ENCODE results near the gene TMEM120A. TPM values are rescaled to one million over a fixed set of nuclear protein-coding genes. Genes with fewer than 3 reads are reported as not detected.
"Not testable (repeated sequence)": the region's sequence is repeated elsewhere in the genome, so short reads cannot be mapped to it uniquely, and the experiment has no call there.

The TMEM120A gene
- total RNA-seq (2022) (19.3 and 30.8 TPM in 2 replicates), Bru-seq, nascent RNA (percentile 39 among the genes with signal in this experiment), BruChase-seq, experiment 1, labeled RNA remaining after a 6-hour chase (percentile 58 among the genes with signal in this experiment), BruChase-seq, experiment 2, labeled RNA remaining after a 2-hour chase (percentile 59 among the genes with signal in this experiment)
- long read RNA-seq, transcript TMEM120A-203 (12 exons, 1,161 nt): minor isoform, 6 of 53 reads
- long read RNA-seq, transcript TMEM120A-214 (12 exons, 1,456 nt): major isoform, 30 of 53 reads
- long read RNA-seq, partial matches to known transcripts: 1 of 53 reads
- long read RNA-seq, other reads (novel, unspliced or antisense): 15 of 53 reads

DNA sequence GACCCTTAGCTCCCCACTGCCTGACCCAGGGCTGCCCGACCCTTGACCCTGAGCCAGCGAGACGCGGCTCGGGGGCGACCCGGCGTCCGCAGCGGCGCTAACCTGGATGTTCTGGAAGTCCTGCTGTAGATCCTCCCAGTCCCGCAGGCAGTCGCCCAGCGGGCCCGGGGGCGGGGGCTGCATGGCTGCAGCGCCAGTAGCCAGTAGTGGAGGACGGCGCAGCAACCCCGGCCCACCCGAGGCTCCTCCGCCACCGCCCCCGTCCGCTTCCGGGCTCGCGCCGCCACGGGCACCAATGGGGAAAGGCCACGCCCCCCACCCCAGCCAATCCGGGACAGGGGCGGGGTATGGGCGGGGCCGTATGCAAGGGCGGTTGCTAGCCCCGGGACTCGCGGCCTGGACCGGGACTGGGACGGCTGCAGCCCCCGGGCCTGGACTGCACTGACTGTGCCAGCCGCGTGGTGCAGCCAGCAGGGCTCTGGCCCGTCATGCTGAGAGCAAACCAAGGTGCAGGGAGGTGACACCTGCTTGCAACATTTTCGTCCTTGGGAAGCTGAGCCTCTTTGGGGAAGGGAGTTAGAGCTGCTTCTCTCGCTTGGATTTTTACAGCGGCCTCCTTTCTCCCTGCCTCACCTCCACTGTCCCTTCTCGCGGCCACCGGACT lies at the start of gene TMEM120A:
TMEM120A (minus strand) TSS at position 208 of the 664 bp plus-strand sequence; CDS start at position 183, 25 bp downstream.
- peak; percentile 93 for DNase-seq
- H3K27ac Mint-ChIP-seq (ENCODE audit: unreplicated experiment): no peak within 1 kb of the TSS
- H3K4me3 Mint-ChIP-seq (ENCODE audit: low read depth, unreplicated experiment): peak within 1 kb of the TSS; percentile 74
- H3K36me3 Mint-ChIP-seq (ENCODE audit: insufficient read depth, unreplicated experiment): peaks cover 59% of the 10 kb centered on the region
- CTCF ChIA-PET: no interaction called here
- no peaks in the 10 kb centered on the region for H3K4me1 Mint-ChIP-seq (ENCODE audit: low read depth, unreplicated experiment)
- no TSS peak for BruUV-seq (replicated peaks)
- intact Hi-C loops (cut with micrococcal nuclease; ENCODE audit: unreplicated experiment): no loop called here
- TF ChIP-seq, protein P1, sequence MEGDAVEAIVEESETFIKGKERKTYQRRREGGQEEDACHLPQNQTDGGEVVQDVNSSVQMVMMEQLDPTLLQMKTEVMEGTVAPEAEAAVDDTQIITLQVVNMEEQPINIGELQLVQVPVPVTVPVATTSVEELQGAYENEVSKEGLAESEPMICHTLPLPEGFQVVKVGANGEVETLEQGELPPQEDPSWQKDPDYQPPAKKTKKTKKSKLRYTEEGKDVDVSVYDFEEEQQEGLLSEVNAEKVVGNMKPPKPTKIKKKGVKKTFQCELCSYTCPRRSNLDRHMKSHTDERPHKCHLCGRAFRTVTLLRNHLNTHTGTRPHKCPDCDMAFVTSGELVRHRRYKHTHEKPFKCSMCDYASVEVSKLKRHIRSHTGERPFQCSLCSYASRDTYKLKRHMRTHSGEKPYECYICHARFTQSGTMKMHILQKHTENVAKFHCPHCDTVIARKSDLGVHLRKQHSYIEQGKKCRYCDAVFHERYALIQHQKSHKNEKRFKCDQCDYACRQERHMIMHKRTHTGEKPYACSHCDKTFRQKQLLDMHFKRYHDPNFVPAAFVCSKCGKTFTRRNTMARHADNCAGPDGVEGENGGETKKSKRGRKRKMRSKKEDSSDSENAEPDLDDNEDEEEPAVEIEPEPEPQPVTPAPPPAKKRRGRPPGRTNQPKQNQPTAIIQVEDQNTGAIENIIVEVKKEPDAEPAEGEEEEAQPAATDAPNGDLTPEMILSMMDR (IDR thresholded peaks at IDR 0.05; ENCODE audit: unreplicated experiment): no peak
- no peaks in the 10 kb centered on the region for H3K9me3 Mint-ChIP-seq (ENCODE audit: low read depth, unreplicated experiment)
- no peaks in the 10 kb centered on the region for H3K27me3 Mint-ChIP-seq (ENCODE audit: unreplicated experiment)

DNA sequence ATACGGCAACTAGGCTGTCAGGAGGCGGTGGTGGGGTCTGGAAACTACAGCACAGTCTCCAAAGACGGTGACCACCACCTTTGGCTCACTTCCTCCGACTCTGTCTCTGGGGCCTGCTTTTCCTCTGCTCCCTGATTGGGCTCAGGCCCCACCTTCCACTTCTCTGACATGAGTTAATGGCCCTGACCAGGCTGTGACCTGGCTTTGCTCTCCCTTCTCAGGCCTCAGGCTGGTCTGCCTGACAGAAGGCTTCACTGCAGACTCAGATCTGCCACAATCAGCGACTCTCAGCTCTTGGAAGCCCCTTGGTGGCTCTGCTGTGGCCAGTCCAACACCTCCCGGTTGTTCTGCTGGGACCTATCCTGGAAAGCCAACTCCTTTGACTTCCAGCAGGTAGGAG lies 45.7 kb upstream of the TMEM120A start:
- intact Hi-C loops (cut with micrococcal nuclease; ENCODE audit: unreplicated experiment): no loop called here
- no peaks in the 10 kb centered on the region for H3K27me3 Mint-ChIP-seq (ENCODE audit: unreplicated experiment)
- no TSS peak for BruUV-seq (replicated peaks)
- no peak for DNase-seq
- H3K36me3 Mint-ChIP-seq (ENCODE audit: insufficient read depth, unreplicated experiment): peaks cover 4% of the 10 kb centered on the region
- H3K4me3 Mint-ChIP-seq (ENCODE audit: low read depth, unreplicated experiment): no peak overlapping the region
- TF ChIP-seq, protein P1 (IDR thresholded peaks at IDR 0.05; ENCODE audit: unreplicated experiment): no peak
- H3K4me1 Mint-ChIP-seq (ENCODE audit: low read depth, unreplicated experiment): peaks cover 5% of the 10 kb centered on the region
- no peak overlapping the region for H3K27ac Mint-ChIP-seq (ENCODE audit: unreplicated experiment)
- CTCF ChIA-PET: interaction anchor here (0.6 kb wide), 1 partner anchor 128 kb away, joined by 6 read pairs; no protein-coding TSS in a partner anchor
- no peaks in the 10 kb centered on the region for H3K9me3 Mint-ChIP-seq (ENCODE audit: low read depth, unreplicated experiment)

DNA sequence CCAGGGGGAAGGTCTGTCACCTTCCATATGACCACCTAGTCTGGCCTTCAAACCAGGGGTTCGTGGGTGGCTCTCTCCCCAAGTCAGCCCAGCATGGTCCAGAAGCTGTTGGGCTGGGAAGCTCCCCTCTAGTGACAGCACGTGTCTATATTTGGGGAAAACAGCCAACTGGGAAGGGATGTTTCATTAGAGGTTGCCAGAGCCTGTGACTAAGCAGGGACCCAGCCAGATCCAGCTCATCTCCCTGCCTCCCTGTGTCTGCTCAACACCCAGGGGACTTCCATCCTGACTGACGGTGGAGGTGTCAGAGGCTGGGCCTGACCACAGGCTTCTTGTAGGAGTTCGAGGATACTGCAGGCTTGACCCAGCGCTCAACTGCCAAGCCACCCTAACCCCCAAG lies 42.9 kb upstream of the TMEM120A start:
- no peak for DNase-seq
- Mint-ChIP-seq H3K4me3 (ENCODE audit: low read depth, unreplicated experiment) (no peak overlapping the region), H3K9me3 (ENCODE audit: low read depth, unreplicated experiment) (no peaks in the 10 kb centered on the region), H3K4me1 (ENCODE audit: low read depth, unreplicated experiment) (no peaks in the 10 kb centered on the region), H3K27ac (ENCODE audit: unreplicated experiment) (no peak overlapping the region), H3K36me3 (ENCODE audit: insufficient read depth, unreplicated experiment) (peaks cover 9% of the 10 kb centered on the region), H3K27me3 (ENCODE audit: unreplicated experiment) (no peaks in the 10 kb centered on the region)
- intact Hi-C loops (cut with micrococcal nuclease; ENCODE audit: unreplicated experiment): no loop called here
- CTCF ChIA-PET: interaction anchor here (0.5 to 0.7 kb wide), 2 partner anchors 26 to 233 kb away, joined by 3 read pairs; no protein-coding TSS in a partner anchor
- BruUV-seq (replicated peaks): no TSS peak
- TF ChIP-seq, protein P1 (IDR thresholded peaks at IDR 0.05; ENCODE audit: unreplicated experiment): no peak

DNA sequence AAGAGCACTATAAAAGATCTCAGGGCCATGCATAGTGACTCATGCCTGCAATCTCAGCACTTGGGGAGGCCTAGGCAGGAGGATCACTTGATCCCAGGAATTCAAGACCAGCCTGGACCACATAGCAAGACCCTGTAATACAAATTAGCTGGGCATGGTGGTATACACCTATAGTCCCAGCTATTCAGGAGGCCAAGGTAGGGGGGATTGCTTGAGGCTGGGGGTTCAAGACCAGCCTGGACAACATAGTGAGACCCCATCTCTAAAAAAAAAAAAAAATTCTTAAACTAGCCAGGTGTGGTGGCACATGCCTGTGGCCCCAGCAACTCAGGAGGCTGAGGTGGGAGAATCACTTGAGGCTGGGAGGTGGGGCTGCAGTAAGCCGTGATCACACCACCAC lies 37.6 kb upstream of the TMEM120A start:
- H3K4me3 Mint-ChIP-seq (ENCODE audit: low read depth, unreplicated experiment): no peak overlapping the region
- TF ChIP-seq, protein P1 (IDR thresholded peaks at IDR 0.05; ENCODE audit: unreplicated experiment): no peak
- CTCF ChIA-PET: no interaction called here
- DNase-seq: no peak
- H3K27ac Mint-ChIP-seq (ENCODE audit: unreplicated experiment): no peak overlapping the region
- H3K4me1 Mint-ChIP-seq (ENCODE audit: low read depth, unreplicated experiment): no peaks in the 10 kb centered on the region
- no TSS peak for BruUV-seq (replicated peaks)
- H3K36me3 Mint-ChIP-seq (ENCODE audit: insufficient read depth, unreplicated experiment): peaks cover 19% of the 10 kb centered on the region
- H3K27me3 Mint-ChIP-seq (ENCODE audit: unreplicated experiment): no peaks in the 10 kb centered on the region
- intact Hi-C loops (cut with micrococcal nuclease; ENCODE audit: unreplicated experiment): no loop called here
- H3K9me3 Mint-ChIP-seq (ENCODE audit: low read depth, unreplicated experiment): no peaks in the 10 kb centered on the region

DNA sequence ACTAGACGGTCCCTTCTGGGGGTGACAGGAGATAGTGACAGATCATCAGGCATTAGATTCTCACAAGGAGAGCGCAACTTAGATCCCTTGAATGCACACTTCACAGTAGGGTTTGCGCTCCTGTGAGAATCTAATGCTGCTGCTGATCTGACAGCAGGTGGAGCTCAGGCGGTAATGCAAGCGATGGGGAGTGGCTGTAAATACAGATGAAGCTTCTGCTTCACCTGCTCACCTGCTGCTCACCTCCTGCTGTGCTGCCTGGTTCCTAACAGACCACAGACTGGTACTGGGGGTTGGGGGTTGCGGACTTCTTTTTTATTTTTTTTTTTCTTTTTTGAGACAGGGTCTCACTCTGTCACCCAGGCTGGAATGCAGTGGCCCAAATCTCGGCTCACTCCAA lies 35.3 kb upstream of the TMEM120A start:
- H3K27ac Mint-ChIP-seq (ENCODE audit: unreplicated experiment); H3K4me3 Mint-ChIP-seq (ENCODE audit: low read depth, unreplicated experiment); H3K9me3 Mint-ChIP-seq (ENCODE audit: low read depth, unreplicated experiment); H3K27me3 Mint-ChIP-seq (ENCODE audit: unreplicated experiment); intact Hi-C loops (cut with micrococcal nuclease; ENCODE audit: unreplicated experiment); DNase-seq; H3K4me1 Mint-ChIP-seq (ENCODE audit: low read depth, unreplicated experiment); BruUV-seq (replicated peaks): not testable (repeated sequence)
- H3K36me3 Mint-ChIP-seq (ENCODE audit: insufficient read depth, unreplicated experiment): peaks cover 17% of the 10 kb centered on the region
- CTCF ChIA-PET: interaction anchor here (0.7 kb wide), 1 partner anchor 163 kb away, joined by 3 read pairs; no protein-coding TSS in a partner anchor
